ENCODE results near the gene PRKN. TPM values are rescaled to one million over a fixed set of nuclear protein-coding genes. Genes with fewer than 3 reads are reported as not detected.
"Not testable (repeated sequence)": the region's sequence is repeated elsewhere in the genome, so short reads cannot be mapped to it uniquely, and the experiment has no call there.

PRKN gene
- total RNA-seq, 1 experiment from 2014 or later: 2.0 TPM

DNA sequence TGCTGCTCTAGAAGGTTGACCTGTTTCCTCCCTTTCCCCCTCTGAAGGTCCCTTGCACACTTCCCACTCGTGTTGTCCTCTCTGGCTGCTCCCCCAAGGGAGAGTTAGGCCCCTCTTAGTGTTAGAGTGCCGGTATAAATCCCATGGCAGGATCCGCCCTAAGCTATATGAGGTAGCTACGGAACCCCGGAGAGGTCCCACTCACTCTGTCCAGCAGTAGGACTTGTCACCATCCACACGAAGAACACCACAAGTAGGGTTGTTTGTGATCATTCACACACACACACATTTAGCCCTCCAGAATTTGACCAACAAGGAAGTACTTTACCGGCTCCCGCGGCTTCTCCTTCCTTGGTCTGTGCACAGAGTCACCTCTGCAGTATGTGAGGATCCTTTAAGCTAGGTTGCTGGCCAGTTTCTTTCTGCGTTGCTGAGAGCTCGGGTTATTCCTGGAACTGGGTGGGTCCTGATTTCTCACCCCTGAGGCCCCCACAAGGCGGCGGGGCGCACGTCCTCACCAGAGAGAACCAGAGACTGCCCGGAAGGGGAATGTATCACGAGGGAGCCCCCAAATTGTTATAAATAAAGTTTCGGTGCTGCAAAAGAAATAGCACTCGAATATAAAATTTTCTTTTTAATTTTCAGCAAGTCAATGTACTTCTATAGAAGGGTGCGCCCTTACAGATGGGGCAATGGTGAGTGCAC lies 1412.9 kb downstream of the PRKN start:
- not testable (repeated sequence) for H3K27me3 ChIP-seq (ENCODE audit: insufficient read depth, low read length); H3K4me2 ChIP-seq (ENCODE audit: insufficient read depth, insufficient read length, low read length); DNase-seq; H3K56ac ChIP-seq (ENCODE audit: insufficient read length, low read depth, low read length); H4K5ac ChIP-seq (ENCODE audit: insufficient read length, low read depth, low read length); H3K18ac ChIP-seq (ENCODE audit: insufficient read length, low read depth, low read length); H3K79me1 ChIP-seq (ENCODE audit: insufficient read depth, low read depth, low read length, poor library complexity, severe bottlenecking); H3K4me3 Mint-ChIP-seq; H4K91ac ChIP-seq (ENCODE audit: insufficient read length, low read depth, low read length); H2BK15ac ChIP-seq (ENCODE audit: low read depth, low read length); H2AFZ ChIP-seq (ENCODE audit: low read length); H2BK5ac ChIP-seq (ENCODE audit: insufficient read length, low read length); H3K4me1 ChIP-seq (ENCODE audit: insufficient read depth, low read length); H3K23me2 ChIP-seq (ENCODE audit: insufficient read length, low read depth, low read length, poor library complexity, severe bottlenecking); H3K14ac ChIP-seq (ENCODE audit: insufficient read depth, low read length); H2BK12ac ChIP-seq (ENCODE audit: insufficient read length, low read depth, low read length); H3K27ac ChIP-seq (ENCODE audit: insufficient read length, low read depth, low read length); H2BK20ac ChIP-seq (ENCODE audit: low read depth, low read length, poor library complexity, severe bottlenecking); H3K79me2 ChIP-seq (ENCODE audit: insufficient read depth, low read length); H3K9me3 ChIP-seq (ENCODE audit: control insufficient read depth, low read depth, low read length); H3K9ac ChIP-seq (ENCODE audit: extremely low read depth, insufficient read length, low read length); H4K8ac ChIP-seq (replicated peaks; ENCODE audit: insufficient read length, low read depth, low read length); H3K27me3 Mint-ChIP-seq (ENCODE audit: low read depth); H3K23ac ChIP-seq (ENCODE audit: insufficient read length, low read depth, low read length); H3K4ac ChIP-seq (ENCODE audit: low read depth, low read length); H2AK5ac ChIP-seq (ENCODE audit: insufficient read length, low read length); H2BK120ac ChIP-seq (ENCODE audit: low read depth, low read length, poor library complexity, severe bottlenecking); H3T11ph ChIP-seq (ENCODE audit: low read length); H4K20me1 ChIP-seq (ENCODE audit: control insufficient read depth, insufficient read depth, insufficient read length); H3K27ac Mint-ChIP-seq
- Mint-ChIP-seq H3K9me3 (peaks cover 14 to 15% of the 10 kb centered on the region in 2 experiments), H3K4me1 (peaks cover 26 to 33% of the 10 kb centered on the region in 2 experiments), H3K36me3 (ENCODE audit: insufficient read depth in 1 of 3, low read depth in 3 of 3) (peaks cover 0 to 13% (median 3%) of the 10 kb centered on the region in 3 experiments; a peak in 5 of 7 replicates)
- WGBS (ENCODE audit: extremely low coverage, insufficient read length, low lambda C conversion rate): no CpG with 5 or more reads among the region's 20 CpGs
